COLO668 (cell line): ENCODE measurements around the gene CD24.
"Not testable (repeated sequence)": the region's sequence is repeated elsewhere in the genome, so short reads cannot be mapped to it uniquely, and the experiment has no call there.

Experiments used
- DNase-seq: peaks from one replicate; lab custom pipeline; 2025; ENCODE audit not compliant: unreplicated experiment; lab: John Stamatoyannopoulos, UW

CD24 gene, protein sequence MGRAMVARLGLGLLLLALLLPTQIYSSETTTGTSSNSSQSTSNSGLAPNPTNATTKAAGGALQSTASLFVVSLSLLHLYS

DNA sequence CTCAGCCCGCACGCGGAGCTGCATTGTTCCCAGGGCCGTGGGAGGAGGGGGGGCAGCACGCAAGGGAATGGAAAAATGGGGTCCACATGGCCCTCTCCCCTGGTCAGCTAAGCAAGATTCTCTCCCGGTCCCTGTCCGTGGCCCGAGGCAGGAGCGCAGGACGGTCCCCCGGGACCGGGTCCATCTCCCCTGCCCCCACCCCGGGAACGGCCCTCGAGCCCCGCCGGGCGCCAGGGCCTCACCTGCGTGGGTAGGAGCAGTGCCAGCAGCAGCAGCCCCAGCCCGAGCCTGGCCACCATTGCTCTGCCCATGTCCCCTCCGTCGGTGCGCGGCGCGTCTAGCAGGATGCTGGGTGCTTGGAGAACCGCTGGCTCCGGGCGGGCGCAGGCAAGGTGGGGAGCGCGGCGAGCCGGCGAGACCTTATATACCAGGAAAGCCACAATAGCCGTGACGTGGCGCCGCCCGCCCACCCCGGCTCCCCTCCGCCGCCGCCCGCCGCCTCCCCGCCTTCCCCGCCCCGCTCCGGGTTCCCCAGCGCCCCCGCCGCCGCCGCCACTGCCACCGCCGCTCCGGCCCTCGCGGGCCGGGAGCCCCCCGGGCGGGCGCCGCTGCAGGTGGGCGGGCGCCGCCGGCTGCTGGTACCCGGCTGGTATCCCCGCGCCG is at the start of gene CD24:
Gene CD24 (minus strand): TSS at position 394 of the 663 bp plus-strand sequence. CDS start 83 bp downstream, at position 311.
- DNase-seq: peak; percentile 80

DNA sequence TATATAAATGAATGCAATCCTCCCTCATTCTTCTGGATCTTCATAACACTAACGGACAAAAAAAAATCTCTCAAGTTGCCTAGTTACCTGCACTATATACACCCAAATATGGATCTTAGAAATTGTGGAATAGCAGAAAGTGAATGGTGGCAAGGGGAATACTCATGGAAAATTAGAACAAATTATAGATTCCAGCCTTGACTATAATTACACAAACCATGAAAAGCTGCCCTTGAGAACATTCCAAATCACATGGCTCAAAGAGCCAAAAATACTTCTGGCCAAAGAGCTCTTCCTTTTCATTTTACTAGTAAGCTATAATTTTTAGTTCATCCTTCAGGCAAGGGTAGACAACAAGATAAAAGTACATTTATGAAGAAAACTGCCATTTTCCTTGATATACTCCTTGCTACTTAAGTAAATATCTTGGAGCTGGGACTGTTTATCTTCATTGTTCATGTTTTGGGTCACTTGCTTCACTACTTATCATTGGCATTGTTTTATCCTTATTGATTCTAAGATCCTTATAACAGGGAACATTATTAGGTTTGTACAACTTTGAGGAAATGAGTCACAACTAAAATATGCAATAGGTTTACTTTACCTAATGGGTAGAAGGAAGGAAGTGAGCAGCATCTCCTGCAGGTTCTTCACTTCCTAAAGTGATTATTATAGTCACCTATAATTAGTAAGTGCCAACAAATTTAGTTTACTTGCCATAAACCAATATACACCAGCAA is 47.1 kb upstream of the CD24 start:
- no peak for DNase-seq

- DNase-seq: no peak
These were observed 45.7 kb upstream of the CD24 start for GRCh38 chr6:107020239-107020638.

DNA sequence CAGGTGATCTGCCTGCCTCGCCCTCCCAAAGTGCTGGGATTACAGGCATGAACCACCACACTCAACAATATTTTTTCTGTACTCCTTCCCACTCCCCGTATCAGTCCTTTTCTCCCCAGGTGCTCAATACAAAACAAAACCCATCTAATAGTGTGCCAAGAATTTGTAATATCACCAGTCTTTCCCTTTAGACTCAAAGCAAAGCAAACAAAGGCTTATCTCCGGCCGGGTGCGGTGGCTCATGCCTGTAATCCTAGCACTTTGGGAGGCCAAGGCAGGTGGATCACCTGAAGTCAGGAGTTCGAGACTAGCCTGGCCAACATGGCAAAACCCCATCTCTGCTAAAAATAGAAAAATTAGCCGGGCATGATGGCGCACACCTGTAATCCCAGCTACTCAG is 45.1 kb upstream of the CD24 start:
- not testable (repeated sequence) for DNase-seq

GRCh38 chr6:107019047-107019446 is 44.5 kb upstream of the CD24 start:
- DNase-seq: no peak

DNA sequence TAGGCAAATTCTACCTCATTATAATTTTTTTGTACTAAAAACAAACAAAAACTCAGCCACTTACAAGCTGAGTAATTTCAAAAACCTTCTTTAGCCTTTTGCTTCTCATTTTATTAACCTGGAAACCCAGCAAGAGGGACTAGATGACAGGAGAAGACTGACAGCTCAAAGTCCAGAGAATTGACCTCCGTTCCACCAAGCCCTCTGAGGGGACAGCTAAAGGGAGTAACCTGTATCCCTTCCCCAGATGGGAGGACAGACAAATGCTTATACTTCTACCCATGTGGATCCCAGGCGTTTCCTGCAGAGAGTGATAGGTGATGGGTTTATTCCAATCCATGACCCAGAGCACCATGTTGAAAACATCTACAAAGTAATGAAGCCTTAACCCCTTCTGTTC is 35.0 kb upstream of the CD24 start:
- no peak for DNase-seq

DNA sequence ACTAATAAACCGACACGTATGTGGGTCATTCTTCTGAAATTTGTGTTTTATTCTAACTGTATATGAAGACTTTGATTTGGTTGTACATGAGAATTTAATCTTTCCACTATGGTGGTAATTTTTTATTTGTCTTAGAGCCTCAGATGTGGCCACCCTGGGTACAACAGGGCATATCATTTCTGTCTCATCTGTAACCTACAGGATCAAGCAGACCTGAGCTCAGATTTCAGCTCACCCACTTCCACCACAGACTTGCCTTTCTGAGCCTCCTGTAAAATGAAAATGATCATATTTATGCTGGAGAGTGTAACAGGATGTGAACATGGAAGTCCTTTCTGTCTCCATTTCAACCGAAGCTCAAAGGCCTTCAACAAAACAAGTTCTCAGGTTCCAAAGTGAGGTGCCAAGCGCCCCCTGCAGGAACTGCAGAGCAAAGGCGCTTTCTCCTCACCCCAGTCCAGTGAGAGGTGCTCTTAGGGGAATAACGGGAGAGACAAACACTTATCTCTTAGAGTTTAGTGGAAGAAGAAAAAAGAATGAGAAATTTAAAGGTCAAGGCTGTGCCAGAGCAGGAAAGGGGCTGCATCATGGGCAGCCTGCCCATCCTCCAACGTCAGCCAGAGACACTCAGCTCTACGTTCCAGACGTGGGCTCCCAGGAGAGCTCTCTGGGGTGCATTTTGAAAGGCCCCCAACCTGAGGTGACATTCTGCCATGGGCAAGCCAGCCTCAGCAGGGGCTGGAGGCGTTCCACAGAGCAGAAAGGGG is 23.0 kb upstream of the CD24 start:
- peak; percentile 44 for DNase-seq

- DNase-seq: no peak
These were observed 21.1 kb upstream of the CD24 start for GRCh38 chr6:106995640-106996039.

- not testable (repeated sequence) for DNase-seq
These were observed 15.2 kb upstream of the CD24 start for GRCh38 chr6:106989737-106990136.

- DNase-seq: no peak
These were observed 14.1 kb upstream of the CD24 start for GRCh38 chr6:106988664-106989063.

DNA sequence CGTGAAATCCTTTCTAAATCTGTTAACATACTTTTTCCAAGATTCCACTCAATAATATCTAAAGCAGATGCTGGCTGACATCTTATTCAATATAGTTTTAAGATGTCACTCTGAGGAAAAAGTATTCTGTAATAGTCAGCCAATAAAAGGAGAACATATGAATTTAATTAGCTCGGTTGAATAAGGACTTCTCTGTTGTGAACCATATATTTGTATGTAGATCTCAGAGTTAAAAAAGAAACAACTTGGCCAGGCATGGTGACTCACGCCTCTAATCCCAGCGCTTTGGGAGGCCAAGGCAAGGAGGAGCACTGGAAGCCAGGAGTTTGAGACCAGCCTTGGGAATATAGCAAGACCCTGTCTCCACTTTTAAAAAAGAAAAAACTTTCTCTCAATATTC is 7.4 kb upstream of the CD24 start:
- DNase-seq: no peak

- DNase-seq: no peak
These were observed 6.4 kb upstream of the CD24 start for GRCh38 chr6:106980926-106981325.

DNA sequence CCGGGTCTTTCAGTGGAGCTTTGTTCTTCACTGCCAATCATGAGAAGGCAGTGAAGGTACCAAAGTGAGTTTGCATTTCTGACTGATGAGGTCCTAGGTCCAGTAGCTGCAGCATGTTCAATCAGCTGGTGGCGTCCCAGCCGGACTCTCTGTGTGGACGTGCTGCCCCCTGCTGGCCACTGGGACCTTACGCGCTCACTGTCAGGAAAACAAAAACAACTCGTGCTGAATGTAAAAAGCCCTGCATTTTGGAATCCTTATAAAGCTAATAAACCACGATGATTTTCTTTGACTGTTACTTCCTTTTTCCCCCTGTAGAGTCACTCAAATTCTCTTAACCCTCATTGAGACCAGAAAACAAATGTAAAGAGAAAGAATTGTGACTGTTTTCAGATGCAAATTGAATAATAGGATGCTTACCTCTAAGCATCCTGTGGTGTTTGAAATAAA is 4.9 kb upstream of the CD24 start:
- peak; percentile 75 for DNase-seq

DNA sequence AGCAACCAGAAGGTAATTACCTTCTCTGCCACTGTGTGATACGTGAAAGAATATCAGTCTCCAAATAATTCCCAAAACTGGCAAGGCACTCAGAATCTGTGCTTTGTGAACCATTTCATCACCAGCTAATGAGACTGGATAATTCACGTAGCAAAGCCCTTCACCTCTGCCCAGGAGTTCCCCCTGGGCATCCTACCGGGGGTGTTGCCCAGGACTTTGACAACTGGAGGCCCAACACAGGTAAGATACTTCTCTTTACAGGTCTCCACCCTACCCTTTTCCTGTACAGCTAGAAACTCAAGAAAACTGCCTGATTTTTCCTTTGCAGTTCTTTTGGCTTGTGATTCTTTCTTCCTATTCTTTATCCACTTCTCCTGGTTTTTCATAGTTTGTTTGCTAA is 2.7 kb upstream of the CD24 start:
- no peak for DNase-seq

DNA sequence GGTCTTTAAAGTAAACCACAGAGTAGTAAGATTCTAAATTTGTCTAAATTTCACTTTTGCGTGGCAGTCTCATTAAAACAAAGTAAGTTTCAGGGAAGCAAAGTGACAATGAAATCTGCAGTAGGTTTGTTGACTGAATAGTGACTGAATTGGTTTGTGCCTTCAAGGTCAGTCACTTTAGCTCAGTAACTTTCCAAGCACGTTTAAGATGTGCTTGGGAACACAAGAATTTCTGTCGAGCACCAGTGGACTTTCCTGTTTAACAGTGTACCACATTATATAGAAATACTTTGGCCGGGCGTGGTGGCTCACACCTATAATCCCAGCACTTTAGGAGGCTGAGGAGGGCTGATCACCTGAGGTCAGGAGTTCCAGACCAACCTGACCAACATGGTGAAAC is 1.7 kb upstream of the CD24 start:
- no peak for DNase-seq

GRCh38 chr6:106975738-106976064 is 1.2 kb upstream of the CD24 start:
- no peak for DNase-seq

- peak; percentile 78 for DNase-seq
These were observed 639 bp upstream of the CD24 start for GRCh38 chr6:106974999-106975737.

DNA sequence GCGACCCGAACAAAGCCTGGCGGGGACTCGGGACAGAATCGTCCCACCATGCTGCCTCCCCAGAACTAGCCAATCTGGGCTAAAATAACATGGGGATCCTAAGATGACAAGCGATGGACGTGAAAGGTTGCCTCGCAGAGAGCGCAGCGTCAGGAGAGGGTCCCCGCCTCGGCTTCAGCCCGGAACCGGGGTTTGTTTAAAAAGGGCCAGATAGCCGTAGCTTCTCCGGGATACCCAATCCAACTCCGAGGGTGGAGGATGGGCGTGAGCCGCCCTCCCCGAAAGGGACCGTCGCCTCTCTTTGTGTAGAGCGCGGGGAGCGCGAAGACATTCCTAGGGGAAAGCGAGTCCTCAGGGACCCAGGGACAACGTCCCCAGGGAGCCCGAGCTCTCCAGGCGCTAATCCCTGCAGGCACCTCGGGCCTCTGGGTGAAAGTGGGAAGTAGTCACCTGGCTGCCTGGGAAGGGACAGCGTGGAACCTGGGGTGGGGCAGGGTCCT is 643 bp downstream of the CD24 start:
- DNase-seq: peak; percentile 55

GRCh38 chr6:106973018-106973835 is 1.3 kb downstream of the CD24 start:
- peak; percentile 67 for DNase-seq

GRCh38 chr6:106972500-106972899 is 2.0 kb downstream of the CD24 start:
- DNase-seq: peak; percentile 44
